CD4-positive, alpha-beta T cell treated with Interleukin-6 at 100 ng/mL for 8 hours (primary cell): ENCODE measurements around the gene CPNE1.
"Not testable (repeated sequence)": the region's sequence is repeated elsewhere in the genome, so short reads cannot be mapped to it uniquely, and the experiment has no call there.

Experiments
- DNase-seq: peaks from one replicate; pipeline ENCODE4 v3.0.0-alpha.2; 2020; ENCODE audit warnings: mixed read lengths, low spot score

CPNE1 gene

DNA sequence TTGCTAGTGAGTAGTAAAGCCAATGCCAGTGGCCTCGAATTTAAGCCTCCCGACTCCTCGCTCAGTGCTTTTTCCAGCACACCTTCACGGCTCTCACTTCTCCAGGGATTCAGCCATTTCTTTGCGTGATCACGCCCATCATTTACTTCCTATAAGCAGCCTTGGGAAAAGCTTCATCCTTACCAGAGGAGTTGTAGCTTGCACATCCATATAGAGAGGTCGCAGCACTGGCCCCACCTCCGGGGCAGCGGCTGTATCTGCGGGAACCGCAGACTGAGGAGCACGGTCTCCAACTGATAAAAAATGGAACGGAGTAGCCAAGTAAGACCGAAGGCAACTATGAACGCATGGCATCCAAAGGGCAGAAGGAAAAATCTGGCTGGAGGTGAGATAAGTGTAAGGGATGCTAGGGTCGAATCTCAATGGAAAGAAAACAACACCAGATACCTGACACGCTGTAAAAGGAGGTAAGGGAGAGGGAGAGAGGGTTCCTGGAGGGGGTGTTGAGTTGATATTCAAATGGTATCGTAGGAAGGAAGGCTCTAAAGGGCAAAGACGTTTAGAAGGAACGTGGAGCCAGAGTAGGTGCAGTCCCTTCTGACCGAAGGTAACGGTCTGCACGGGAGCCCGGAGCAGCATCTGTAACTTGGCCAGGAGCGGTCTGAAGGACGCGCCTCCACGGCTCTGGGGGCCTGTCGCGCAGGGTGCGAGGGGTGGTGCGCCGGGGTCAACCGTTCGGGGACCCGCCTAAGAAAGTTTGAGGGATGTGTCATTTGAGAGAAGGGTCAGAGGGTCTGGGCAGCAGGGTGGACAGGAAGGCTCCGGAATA, 33.8 kb upstream of the CPNE1 start:
- no peak for DNase-seq

DNA sequence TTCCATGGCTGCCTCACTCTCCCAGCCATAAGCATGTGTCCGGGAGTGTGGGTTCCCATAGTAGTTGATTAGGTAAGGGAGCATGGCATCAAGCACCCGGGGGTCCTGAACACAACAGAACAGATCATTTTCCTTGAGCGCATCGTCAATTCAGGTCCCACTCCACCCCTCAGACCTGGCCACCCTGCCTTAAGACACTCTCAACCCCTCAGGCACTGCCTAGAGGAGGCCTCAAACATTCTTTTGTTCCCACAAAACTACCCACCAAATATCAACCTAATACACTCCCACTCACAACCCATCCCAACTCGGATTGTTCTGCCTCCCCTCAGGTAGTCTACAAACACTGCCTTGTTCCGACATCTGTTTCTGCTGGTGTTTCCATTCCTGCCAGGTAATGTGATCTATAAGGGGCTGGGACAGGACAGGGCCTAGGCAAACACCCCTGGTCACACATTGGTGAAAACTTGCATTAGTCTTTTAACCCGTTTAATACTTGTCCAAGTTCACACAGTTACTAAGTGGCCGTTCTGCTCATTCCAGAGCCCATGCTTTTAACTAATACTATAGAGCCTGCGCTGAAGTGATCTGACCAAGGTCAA, 33.1 kb upstream of the CPNE1 start:
- no peak for DNase-seq

DNA sequence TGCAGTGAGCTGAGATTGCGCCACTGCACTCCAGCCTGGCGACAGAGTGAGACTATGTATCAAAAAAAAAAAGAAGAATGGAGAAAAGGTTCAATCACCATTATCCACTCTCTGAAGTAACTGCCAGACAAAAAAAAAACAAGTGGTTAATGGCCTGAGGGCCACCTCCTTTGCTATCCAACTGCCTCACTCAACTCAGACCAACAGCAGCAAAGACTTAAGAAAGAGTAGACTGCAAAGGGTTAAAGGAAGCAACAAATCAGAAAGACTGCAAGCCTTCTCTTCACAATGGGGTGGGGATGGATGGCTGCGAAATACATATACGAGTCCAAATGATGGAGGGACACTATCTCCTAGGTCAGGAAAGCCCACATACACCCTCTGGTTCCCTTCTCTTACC, 31.3 kb upstream of the CPNE1 start:
- DNase-seq = no peak

DNA sequence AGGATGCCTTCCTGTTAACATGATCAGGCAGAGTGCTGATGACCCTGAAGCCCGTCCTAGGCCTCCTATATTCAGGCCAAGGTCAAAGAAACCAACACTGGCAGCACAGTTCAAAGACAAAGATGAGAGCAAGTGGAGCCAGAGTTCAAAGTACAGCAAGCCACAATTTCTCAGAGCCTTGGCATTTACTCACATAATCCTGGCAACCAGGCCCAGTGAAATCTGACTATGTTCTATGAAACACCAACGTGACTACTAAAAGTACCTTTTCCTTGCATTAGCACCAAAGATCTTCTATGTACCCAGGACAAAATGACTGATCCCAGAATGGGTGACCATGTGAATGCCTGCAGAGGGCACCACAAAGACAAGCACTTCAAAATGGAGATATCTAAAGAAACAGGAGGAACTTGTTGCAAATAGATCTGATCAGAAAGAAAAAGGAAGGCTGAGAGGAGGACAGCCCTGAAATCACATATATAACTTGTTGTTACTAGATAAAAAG, 30.6 kb upstream of the CPNE1 start:
- DNase-seq = no peak

DNA sequence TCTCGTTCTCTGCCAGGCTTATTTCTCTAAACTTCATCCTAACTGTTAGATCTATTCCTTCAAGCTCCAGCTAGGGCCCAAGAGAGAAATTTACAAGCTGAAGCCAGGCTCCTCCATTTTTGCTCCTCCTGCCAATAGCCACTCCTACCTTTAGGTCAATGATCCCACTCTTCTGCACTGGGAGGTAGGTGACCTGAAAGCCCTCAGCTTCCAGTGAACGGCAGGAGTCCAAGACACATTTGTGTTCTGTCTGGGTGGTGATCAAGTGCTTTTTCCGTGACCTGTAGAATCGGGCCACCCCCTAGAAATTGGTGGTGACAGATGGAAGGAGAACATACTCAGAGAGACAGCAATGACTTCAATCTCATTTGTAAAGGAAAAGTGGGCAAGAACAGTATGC, 25.6 kb upstream of the CPNE1 start:
- DNase-seq = no peak

DNA sequence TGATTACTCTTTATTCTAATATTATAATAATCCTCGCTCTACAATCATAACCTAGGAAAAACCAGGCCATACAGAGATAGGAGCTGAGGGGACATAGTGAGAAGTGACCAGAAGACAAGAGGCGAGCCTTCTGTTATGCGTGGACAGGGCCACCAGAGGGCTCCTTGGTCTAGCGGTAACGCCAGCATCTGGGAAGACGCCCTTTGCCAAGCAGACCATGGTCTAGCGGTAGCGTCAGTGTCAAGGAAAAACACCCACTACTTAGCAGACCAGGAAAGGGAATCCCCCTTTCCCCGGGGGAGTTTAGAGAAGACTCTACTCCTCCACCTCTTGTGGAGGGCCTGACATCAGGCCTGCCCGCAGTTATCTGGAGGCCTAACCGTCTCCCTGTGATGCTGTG, 22.2 kb upstream of the CPNE1 start:
- not testable (repeated sequence) for DNase-seq

DNA sequence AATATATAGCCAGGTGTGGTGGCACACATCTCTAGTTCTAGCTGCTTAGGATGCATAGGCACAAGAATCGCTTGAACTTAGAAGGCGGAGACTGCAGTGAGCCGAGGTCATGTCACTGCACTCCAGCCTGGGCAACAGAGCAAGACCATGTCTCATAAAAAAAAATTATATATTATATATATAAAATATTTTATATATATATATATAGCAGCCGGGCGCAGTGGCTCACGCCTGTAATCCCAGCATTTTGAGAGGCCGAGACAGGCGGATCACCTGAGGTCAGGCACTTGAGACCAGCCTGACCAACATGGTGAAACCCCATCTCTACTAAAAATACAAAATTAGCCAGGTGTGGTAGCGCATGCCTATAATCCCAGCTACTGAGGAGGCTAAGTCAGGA, 20.7 kb upstream of the CPNE1 start:
- DNase-seq = not testable (repeated sequence)

DNA sequence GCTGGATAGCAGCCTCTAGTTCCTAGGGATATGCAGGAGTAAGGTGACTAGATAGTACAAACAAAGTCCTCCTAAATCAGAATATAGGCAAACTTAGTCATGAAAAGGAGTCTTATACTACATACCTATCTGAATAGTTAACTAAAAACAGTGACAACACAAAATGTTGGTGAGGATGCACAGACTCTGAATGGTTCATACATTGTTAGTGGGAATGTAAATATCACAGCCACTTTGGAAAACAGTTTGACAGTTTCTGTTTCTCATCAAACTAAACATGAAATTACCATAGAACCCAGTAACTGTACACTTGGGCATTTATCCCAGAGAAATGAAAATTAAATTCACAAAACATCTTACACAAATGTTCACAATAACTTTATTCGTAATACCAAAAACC, 17.3 kb upstream of the CPNE1 start:
- no peak for DNase-seq

DNA sequence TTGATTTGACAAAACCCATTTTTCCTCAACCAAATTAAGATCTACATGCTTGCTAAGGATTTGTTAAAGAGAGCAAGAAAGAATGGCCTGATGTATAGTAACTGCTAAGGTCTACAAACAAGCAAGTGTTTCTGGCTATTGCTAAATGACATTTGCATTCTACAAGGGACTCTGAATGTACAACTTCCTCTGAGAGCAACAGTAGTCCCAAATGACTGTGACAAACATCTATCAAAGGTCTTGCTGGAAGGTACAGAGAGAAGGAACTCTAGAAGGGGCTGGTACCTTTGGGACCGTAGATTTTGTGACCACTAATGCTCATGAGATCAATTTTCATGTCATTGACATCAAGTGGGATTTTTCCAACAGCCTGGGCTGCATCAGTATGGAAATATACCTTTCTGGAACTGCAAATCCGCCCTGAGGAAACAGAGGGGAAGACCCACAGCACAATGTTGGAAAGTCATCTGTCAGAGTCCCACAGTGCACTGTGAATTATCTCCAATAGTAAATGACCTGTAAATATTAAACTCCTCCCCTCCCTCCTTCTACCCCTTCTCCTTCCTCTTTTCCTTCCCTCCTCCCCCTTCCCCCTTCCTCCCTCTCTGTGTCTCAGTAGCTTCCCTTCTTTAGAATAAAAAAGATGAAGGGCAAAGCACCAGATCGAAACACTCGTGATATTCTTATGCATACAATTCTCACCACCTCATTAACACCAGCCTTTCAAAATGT, 15.9 kb upstream of the CPNE1 start:
- no peak for DNase-seq

DNA sequence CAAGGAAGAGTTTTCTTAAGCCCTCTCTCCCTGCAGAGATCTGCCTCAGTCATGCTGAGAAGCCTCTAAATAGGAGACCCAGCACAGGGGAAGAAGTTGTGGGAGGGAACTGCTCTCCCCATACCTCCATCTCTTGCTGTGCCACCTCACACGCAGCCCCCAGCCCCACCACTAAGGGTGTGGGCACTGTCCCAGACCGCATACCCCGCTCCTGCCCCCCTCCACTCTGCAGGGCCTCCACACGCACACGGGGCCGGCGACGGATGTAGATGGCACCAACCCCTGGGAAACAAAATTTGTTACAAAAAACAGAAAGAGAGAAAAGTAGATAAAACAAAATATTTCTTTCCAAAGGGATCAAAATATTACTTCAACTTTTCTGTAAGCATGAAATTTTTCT, 10.2 kb upstream of the CPNE1 start:
- no peak for DNase-seq

DNA sequence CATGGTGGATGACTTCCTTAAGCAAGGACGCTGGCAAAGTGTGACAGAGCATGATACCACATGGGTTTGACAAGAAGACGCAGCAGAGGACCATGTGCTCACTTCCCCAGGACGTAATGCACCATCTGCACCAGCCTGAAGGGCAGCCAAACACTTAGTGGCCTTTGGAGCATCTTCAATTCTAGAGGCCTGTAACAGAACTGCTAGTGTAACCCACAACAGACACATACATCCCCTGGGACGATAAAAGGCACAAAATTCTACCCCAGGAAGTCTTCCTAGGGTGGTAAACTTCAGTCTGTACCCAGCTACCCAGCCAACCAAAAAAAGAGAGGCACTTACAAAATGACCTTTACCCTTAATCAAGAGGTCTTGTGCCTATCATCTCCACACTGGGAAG, 9.2 kb upstream of the CPNE1 start:
- DNase-seq = no peak

DNA sequence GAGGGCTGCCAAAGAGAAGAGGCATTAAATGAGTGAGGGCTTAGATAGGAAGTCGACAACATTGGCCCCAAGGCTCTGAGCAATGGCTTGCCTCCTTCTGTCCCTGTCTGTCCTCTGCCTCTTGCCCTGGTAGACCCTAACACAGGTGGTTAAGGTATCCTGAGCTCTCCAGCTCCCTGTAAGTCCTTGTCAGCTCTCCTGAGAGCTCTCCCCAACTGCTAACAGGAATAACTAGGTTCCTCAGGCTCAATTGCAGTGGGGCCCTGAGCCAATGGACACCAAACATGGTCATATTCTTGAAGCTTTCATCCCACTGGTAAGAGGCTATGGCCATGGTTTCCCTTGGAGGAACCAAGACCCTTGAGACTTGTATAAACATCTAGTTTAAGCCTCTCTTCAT, 5.0 kb upstream of the CPNE1 start:
- no peak for DNase-seq

DNA sequence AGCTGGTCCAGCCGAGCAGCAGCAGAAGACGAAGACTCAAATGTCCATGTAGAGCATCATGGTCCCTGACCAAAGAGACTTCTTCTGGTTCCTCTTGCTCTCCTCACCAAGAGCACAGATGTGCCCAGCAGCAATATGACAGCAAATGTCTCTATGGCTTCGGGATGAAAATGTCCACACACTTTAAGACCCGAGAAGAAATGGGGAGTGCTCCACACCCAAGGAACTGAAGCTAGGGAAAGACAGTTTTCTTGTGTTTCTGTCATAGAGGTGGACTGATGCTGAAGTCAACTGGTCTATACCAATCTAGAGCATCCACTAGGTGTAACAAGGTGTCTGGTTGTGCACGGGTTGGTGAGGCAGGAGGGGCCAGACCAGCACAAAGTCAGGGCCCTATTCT, 4.5 kb upstream of the CPNE1 start:
- DNase-seq = no peak

DNA sequence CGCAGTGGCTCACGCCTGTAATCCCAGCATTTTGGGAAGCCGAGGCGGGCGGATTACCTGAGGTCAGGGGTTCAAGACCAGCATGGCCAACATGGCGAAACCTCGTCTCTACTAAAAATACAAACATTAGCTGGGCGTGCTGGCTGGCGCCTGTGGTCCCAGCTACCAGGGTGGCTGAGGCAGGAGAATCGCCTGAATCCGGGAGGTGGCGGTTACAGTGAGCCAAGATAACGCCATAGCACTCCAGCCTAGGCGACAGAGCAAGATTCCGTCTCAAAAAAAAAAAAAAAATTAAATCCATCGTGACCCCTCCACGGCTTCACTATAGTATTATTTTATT, 1.2 kb upstream of the CPNE1 start:
- no peak for DNase-seq

DNA sequence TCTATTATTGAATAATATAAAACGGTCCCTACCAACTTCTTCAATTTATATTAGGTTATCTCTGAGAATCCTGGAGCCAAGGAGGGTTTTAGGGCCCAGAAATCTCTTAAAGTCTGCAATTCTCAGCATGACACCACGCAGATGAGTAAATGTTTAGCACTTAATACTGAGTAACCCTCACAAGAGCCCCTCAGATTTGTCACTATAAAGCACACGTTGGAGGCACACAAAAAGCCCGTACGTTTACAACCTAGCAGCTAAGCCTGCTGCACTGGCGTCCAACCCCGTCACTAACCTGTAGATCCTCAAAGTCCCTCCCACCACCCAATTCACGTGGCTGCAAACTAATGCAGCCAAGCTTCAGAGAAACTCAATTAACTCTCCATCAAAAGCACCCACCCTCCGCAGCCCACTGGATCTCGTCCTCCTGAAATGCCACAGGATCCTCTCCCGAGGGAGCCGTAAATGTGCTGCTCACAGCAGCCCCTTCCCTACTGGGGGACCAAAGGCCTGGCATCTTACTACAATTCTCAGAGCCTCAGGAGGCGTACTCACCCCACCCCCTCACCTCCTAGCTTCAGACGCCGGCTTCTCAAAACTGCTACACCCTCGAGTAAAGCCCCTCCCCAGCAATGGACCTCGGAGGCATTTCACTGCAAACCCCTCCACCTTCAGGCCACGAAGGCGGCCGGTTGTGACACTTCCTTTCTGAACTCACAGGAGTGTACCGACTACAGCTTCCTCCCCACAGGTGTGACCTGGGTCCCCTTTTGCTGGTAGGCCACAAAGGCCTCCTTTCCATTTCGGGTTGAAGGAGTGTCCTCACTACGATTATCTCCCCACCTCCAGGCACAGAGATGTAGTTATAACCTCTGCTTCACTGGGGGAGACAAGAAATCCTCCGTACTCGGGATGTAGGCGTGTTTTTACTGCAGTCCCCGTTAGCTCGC, 909 bp downstream of the CPNE1 start:
- DNase-seq = peak; percentile 60

DNA sequence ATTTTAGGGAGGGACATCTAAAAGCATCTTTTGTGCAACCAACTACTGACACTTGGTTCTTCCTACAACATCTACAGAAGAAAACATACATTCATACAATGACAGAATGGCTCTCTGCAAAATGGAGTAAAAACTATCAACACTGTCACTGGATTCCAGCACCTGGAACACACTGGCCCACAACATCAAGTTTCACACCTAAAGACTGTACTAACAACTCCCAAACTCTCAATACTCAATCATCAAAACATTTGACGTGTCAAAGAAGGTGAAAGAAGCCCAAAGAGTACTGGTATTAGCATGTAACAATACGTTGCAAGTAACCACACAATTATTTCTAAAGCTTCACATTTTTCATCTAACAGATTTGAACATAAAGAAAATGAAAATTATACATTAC, 2.1 kb downstream of the CPNE1 start:
- no peak for DNase-seq

DNA sequence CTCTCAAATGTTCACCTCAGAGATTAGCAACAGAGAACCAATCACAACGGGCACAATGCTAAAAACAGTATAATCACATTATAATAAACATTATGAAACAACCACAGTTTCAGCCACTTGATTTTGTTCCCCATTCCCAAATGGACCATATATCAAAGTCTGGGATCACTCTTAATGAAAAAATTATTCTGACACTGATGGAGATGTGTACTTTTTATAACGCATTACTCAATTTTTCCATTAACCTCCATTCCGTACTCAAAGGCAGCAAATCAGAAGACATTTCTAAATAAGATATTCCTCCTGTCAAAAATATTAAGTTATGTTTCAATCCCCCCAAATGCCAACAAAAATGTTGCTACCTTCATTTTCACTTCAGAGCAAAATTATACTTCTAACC, 2.8 kb downstream of the CPNE1 start:
- DNase-seq = no peak

DNA sequence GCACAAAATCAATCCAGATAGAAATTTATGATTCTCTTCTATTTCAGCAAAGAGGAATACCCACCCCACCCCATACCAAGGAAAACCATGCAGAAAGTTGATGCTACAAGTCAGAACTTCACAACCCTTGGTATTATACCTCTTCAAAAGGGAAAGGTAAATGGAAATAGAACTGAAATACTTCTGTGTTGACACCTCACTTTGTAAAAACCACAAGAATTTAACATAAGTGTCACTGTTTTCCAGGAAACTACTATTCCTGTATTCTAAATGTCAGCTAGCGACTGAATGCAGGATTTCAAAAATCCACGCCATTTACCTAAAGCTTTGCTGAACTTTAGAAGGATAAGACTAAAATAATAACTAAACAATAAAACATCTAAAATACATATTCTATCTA, 3.6 kb downstream of the CPNE1 start:
- DNase-seq = no peak

DNA sequence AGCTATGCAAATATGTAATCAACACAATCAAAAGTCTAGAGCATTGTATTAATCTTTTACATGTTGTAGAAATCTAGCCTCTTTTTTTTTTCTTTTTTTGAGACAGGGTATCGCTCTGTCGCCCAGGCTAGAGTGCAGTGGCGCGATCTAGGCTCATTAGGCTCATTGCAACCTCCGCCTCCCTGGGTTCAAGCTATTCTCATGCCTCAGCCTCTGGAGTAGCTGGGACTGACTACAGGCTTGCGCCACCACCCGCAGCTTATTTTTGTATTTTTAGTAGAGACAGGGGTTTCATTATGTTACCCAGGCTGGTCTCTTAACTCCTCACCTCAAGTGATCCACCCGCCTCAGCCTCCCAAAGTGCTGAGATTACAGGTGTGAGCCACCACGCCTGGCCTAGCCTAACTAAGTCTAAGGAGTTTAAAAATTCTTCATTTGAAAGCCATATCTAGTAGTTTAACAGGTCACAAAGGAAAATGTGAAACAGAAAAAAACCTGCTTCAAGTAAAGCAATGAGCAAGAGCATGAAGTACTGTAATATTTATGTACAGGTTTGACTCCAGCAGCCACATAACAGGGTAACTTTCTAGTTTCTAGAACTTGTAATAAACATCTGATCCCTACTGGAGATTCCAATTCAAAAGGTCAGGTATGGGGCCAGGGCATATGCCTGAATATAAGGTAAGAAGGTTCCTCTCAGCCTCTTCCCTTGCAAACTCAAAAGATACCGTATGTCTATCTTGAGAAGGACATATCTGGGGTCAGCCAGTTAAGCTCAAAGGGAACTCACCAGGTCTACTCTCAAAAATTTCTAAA, 4.4 kb downstream of the CPNE1 start:
- no peak for DNase-seq

DNA sequence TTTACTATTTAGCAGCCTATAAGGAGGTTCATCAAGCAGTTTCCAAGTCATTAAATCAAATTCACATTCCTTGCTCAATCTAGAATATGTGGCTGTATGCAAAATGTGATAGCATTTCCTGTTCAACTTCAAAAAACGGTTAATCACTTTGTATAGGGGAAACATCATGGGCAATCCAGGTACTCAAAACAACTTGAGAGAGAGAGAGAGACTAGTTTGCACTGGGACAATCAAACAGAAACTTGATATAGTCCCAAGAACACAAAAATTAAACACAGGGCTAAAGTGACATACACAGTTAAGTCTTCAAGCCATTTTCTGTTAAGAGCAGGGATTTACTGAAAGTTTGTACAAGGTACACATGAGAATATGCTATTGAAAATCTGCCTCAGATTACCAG, 7.4 kb downstream of the CPNE1 start:
- no peak for DNase-seq

DNA sequence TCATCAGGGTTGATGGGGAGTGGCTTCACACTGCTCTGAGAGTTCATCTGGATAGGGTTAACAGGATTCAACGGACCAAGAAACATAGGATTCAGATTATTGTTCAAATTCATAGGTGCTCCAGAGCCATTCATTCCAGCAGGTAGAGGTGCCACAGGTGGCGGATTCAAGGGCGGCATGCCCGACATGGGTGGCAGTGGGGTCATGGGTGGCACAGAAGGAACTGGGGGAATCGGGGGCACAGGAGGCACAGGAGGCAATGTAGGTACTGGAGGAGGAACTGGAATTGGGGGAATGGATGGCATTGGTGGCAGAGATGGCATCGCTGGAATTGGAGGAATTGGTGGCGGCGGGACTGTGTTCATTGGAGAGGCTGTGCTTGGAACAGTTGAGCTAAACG, 10.3 kb downstream of the CPNE1 start:
- DNase-seq = no peak
